Measurements from ENCODE around the gene ZMYM1.
"Not testable (repeated sequence)": the region's sequence is repeated elsewhere in the genome, so short reads cannot be mapped to it uniquely, and the experiment has no call there.

Gene ZMYM1

GRCh38 chr1:35079003-35079930 lies at the start of gene ZMYM1:
TSS of gene ZMYM1 (plus strand) at chr1:35079385. CDS start at chr1:35093988, 14,603 bp downstream.
- peak; percentile 96 for DNase-seq (ENCODE audit: low spot score)

GRCh38 chr1:35029761-35030160 lies 49.4 kb upstream of the ZMYM1 start:
- peak; percentile 5 for DNase-seq (ENCODE audit: low spot score)

GRCh38 chr1:35030338-35030737 lies 48.8 kb upstream of the ZMYM1 start:
- no peak for DNase-seq (ENCODE audit: low spot score)

DNA sequence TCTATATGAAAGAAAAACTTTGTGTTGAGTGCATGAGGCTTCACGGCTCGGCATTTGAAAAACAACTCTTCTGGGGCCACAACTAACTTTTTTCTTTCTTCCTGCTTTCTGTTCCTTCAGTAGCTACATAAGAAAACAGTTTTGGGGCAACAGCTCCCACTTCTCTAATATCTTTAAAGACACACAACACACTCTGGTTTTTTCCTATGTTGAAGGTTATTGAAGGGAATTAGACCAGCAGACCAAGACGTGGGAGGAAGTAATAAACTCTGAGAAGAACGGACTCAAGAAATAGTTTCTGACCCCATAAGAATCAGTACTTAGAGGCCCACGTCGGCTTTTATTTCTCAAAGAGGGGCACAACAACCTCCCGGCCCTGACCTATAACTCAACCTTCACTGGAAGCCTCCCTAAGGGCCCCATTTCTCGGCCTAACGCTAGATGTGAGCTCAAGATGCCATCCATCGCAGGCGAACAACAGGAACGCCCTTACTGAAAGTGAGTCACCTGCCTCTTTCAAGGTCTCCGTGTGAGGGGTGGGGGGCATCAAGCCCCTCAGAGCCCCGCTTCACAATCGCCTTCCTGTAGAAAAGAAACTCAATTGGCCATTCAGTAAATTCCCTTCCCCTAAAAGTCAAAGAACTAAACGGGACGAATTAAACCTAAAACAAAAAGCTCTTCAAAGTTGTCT lies 48.3 kb upstream of the ZMYM1 start:
- peak; percentile 50 for DNase-seq (ENCODE audit: low spot score)

DNA sequence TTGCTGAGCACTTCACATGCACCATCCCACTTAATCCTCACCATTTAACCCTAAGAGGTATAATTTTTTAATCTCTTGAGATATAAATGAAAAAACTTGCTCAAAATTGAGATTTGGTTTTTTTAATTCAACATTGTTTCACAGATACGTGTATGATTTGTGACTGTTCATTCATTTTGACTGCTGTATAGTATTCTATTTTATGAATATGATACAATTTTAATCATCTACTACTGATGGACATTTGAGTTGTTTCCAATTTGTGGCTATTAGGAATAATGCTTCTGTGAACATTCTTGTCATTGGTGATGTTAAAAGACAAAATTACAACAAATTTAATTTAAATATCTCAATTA lies 46.8 kb upstream of the ZMYM1 start:
- DNase-seq (ENCODE audit: low spot score), result no peak

- DNase-seq (ENCODE audit: low spot score), result no peak
These were observed 45.8 kb upstream of the ZMYM1 start for GRCh38 chr1:35033346-35033745.

GRCh38 chr1:35036621-35037020 lies 42.6 kb upstream of the ZMYM1 start:
- DNase-seq (ENCODE audit: low spot score), result no peak

DNA sequence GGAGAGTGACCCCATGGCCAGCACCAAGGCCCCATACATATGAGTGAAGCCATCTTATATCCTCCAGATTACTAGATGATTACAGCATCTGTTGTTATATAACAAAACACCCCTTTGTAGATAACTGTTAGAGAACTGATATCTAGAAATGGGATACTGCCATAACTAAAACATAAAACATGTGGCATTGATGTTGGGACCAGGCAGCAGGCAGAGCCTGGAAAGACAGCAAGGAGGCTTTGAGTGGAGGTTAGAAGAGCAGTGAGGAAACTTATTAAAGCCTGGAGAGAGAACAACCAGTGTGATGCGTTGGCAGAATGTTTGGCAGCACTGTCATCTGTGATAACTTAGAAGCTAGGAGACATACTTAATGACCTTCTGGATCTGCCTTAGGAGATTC lies 42.0 kb upstream of the ZMYM1 start:
- DNase-seq (ENCODE audit: low spot score), result no peak

- no peak for DNase-seq (ENCODE audit: low spot score)
These were observed 40.5 kb upstream of the ZMYM1 start for GRCh38 chr1:35038723-35039122.

DNA sequence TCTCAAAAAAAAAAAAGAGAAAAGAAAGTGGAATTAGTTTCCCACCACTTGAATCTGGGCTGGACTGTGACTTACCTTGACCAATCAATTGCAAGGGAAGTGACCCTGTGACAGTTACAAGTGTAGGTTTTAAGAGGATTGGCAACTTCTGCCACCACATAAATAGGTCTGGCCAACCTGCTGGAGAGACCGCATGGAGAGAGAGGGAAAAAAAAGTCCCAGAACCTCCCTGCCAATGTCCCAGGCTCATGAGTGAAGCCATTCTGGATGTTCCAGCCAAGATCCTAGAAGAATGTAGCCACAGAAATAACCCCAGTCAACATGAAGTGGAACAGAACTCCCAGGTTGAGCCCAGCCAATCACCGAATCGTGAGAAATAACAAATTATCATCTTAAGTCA lies 35.7 kb upstream of the ZMYM1 start:
- no peak for DNase-seq (ENCODE audit: low spot score)

- DNase-seq (ENCODE audit: low spot score), result peak; percentile 10
These were observed 34.8 kb upstream of the ZMYM1 start for GRCh38 chr1:35044431-35044830.

DNA sequence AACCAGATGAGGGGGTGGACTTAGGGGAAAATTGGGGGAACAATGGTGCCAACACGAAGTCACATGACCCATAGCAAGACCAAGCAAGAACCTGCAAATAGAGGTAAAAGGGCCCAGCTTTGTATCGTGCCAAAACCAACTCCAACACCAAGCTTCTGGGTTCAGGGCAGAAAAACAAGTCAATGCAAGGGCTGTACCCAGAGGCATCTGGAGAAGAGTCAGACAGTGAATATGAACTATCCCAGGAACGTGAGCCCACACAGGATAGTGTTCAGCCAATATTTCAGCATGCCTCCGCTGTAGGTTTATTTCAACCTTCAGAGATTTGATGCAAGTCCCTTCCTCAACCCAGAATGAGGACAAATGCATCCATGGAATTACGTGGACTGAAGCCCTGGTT lies 32.5 kb upstream of the ZMYM1 start:
- peak; percentile 29 for DNase-seq (ENCODE audit: low spot score)

DNA sequence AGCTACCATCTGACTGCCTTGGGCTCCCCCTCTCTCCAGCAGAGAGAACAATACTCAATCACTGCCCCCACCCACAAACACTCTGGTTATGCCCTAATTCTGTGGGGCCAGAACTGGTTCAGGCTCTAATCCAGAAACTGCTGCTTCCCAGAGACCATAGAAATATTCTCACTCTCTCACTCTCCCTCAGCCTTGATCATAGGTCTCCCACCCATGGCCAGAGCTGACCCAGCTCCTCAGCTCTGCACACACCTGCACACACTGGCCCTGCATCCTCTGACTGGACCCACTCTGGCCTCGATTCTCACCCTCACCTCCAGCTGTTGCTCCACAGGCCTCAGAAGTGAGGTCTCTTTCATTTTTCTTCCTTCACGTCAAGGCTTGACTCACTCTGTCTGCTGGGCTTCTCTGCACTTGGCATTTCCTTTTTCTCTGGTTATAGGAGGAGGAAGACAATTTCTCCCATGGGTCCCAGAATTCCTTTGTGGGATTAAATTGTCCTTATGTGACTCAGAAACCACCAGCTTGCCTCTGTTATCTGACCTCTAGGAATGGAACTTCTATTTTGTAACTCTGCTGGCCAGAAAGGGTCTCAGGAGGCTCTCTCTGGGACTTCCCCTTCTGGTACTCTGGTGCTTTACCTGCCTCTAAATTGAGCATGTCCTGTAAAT lies 31.9 kb upstream of the ZMYM1 start:
- DNase-seq (ENCODE audit: low spot score), result peak; percentile 87

DNA sequence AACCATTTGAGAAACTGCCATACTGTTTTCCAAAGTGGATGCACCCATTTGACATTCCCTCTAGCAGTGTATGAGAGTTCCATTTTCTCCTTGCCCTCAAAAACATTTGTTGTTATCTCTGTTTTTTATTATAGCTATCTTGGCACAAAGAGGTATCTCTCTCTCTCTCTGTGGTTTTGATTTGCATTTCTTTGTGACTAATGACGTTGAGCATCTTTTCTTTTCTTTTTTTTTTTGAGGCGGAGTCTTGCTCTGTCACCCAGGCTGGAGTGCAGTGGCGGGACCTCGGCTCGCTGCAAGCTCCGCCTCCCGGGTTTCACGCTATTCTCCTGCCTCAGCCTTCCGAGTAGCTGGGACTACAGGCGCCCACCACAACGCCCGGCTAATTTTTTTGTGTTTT lies 30.1 kb upstream of the ZMYM1 start:
- no peak for DNase-seq (ENCODE audit: low spot score)

GRCh38 chr1:35053433-35053832 lies 25.8 kb upstream of the ZMYM1 start:
- DNase-seq (ENCODE audit: low spot score), result no peak

- not testable (repeated sequence) for DNase-seq (ENCODE audit: low spot score)
These were observed 24.9 kb upstream of the ZMYM1 start for GRCh38 chr1:35054282-35054681.

DNA sequence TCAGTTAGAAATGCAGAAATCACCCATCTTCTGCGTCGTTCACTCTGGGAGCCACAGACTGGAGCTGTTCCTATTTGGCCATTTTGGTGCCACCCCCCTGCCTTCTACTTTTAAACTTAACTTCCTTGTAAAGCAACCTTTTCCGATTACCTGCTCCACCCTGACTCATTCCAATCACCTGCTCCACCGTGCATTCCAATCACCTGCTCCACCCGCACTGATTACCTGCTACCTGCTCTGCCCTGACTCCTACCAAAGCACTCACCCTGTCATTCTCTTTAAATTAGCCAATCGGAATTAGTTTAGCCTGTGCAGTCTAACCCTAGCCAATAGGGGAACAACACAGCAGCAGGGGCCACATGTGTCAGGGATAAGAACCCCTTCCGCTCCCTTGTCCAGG lies 20.9 kb upstream of the ZMYM1 start:
- not testable (repeated sequence) for DNase-seq (ENCODE audit: low spot score)

DNA sequence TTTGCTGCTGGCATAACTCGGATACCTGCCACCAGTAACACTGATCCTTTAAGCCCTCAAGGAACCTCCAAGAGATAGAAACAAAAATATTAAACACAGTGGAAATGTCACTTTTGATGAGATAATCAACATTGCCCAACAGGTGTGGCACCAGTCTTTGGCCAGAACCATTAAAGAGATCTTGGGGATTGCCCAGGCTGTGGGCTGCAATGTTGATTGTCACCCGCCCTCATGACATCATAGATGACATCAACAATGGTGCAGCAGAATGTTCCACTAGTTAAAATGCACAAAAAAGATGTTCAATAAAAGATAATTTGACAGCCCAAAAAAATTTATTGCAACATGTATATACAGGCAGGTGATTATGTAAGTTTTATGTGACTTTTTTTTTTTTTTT lies 20.2 kb upstream of the ZMYM1 start:
- DNase-seq (ENCODE audit: low spot score), result no peak

DNA sequence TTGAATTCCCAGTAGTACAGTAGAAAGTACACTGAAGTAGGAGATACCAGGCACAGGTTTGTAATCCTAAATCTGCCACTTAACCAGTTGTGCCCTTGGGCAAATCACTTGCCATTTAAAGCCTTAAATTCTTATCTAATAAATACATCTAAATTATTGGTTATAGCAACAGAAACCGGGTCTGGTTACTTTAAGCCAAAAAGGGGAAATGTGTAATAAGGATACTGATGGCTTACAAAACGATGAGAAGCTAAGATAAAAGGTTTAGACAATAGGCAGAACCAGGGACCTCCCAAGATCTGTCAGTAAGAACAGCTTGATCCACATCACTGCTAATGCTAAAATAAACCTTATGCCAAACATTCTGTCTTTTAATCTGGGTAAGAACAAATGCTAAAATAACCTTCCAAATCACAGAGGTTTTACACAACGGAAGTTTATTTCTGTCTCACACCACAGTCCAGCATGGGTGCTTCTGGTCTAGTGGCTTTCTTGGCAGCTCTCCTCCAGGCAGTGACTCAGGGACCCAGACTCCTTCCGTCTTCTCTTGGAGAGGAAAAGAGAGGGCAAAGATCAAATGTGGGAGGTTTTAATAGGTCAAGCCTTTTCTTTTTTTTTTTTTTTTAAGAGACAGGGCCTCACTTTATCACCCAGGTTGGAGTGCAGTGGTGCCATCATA lies 16.5 kb upstream of the ZMYM1 start:
- no peak for DNase-seq (ENCODE audit: low spot score)

DNA sequence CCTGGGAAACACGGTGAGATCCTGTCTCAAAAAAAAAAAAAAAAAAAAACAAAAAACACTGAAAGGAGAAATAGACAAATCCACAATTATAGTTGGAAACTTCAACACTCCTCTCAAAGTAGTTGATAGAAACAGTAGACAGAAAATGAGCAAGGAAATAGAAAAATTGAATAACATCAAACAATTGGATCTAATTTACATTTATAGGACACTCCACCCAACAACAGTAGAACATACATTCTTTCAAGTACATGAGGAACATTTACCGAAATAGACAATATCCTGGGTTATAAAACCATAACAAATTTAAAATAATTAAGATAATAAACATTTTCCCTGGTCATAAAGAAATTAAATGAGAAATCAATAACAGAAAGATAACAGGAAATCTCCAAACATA lies 14.9 kb upstream of the ZMYM1 start:
- DNase-seq (ENCODE audit: low spot score), result no peak

DNA sequence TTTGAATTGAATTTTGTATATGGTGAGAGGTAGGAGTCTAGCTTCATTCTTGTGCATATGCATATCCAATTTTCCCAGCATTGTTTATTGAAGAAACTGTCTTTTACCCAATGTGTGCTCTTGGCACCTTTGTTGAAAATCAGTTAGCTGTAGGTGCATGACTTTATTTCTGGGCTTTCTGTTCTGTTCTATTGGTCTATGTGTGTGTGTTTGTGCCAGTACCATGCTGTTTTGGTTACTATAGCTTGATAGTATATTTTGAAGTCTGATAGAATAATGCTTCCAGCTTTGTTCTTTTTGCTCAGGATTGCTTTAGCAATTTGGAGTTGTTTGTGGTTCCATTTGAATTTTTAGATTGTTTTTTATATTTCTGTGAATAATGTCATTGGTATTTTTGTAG lies 9.4 kb upstream of the ZMYM1 start:
- no peak for DNase-seq (ENCODE audit: low spot score)

DNA sequence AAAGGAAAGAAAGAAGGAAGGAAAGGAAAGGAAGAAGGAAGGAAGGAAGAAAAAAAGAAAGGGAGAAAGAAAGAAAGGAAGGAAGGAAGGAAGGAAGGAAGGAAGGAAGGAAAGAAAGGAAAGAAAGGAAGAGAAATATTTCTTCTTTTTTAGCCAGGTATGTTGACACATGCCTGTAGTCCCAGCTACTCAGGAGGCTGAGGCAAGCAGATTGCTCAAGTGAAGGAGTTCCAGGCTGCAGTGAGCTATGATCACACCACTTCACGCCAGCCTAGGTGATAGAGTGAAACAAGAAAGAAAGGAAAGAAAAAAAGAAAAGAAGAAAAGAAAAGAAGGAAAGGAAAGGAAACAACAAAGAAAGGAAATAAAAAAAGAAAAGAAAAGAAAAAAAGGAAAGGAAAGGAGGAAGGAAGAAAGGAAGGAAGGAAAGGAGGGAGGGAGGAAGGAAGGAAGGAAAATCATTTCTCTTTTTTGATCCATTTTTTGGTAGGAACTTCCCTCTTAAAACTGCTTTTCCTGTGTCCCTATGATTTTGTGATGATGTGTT lies 5.8 kb upstream of the ZMYM1 start:
- no peak for DNase-seq (ENCODE audit: low spot score)
